HL-60 (cell line): ENCODE data around the gene ATP6AP1.

Experiments
- DNase-seq, 2 experiments: peaks; one replicate each; pipeline ENCODE4 v3.0.0-alpha.2; 2010 to 2020; ENCODE audit warnings: low read depth in 1 of 2, low spot score in 1 of 2
- H3K27ac ChIP-seq: fragments of 250-450 bp; sonication (Bioruptor Pico); replicated peaks from 2 replicates; pipeline ENCODE4 v1.5.1; 2020; ENCODE audit warnings: mild to moderate bottlenecking, moderate library complexity
- H3K27me3 ChIP-seq: fragments of 250-450 bp; sonication (Bioruptor Pico); 2 replicates; pipeline ENCODE4 v1.5.1; 2021; ENCODE audit warnings: mild to moderate bottlenecking, moderate library complexity; ENCODE audit not compliant: insufficient read depth, poor library complexity, severe bottlenecking
- H3K4me3 ChIP-seq: replicated peaks from 2 replicates; pipeline ENCODE4 v1.5.1; 2011; ENCODE audit warnings: mild to moderate bottlenecking, control low read depth, low read length; ENCODE audit not compliant: insufficient read depth
- GABPA ChIP-seq: IDR thresholded peaks from 2 replicates; pipeline ENCODE4 v1.6.1; 2012; ENCODE audit warnings: low read depth
- POLR2AphosphoS5 ChIP-seq: IDR thresholded peaks from 2 replicates; pipeline ENCODE4 v1.6.1; 2012; ENCODE audit warnings: low read depth
- SPI1 ChIP-seq: IDR thresholded peaks from 2 replicates; pipeline ENCODE4 v1.6.1; 2012; ENCODE audit warnings: low read depth, mild to moderate bottlenecking, borderline replicate concordance
- TF ChIP-seq, protein P1 (sequence below): IDR thresholded peaks from one replicate; pipeline ENCODE4 v1.5.1; 2011; ENCODE audit warnings: low read length, control low read depth, inconsistent platforms; ENCODE audit not compliant: insufficient read depth
- TF ChIP-seq, protein P2 (sequence below): IDR thresholded peaks from 2 replicates; pipeline ENCODE4 v1.6.1; 2012; ENCODE audit warnings: low read depth; ENCODE audit not compliant: insufficient replicate concordance

ATP6AP1 gene

DNA sequence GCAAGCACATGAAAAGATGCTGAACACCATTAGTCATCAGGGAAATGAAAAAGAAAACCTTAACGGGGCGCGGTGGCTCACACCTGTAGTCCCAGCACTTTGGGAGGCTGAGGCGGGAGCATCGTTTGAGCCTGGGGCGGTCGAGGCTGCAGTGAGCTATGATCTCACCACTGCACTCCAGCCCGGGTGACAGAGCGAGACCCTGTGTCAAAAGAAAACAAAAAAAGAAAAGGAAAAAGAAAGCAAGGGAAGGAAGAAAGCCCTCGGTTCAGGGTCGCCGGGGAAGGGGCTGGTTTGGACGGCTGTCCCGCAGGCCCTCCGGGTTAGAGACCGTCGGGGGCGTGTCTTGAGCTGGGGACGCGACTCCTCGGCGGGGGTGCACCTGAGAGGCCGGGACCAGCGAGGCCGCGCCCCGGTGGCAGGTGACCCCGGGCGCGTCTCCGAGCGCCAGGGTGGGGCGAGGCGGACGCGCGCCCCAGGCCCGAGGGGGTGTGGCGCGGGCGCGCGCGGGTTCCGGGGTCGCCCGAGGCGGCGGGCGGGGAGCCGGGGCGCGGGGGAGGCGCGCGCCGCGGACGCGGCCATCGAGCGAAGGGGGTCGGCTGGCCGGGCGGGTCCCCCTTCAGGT is 29.1 kb downstream of the ATP6AP1 start:
- Histone ChIP-seq H3K27ac (no peak overlapping the region), H3K27me3 (peaks cover 4% of the 10 kb centered on the region), H3K4me3 (peak overlapping the region; percentile 44)
- no peak for DNase-seq
- TF ChIP-seq, protein P1, sequence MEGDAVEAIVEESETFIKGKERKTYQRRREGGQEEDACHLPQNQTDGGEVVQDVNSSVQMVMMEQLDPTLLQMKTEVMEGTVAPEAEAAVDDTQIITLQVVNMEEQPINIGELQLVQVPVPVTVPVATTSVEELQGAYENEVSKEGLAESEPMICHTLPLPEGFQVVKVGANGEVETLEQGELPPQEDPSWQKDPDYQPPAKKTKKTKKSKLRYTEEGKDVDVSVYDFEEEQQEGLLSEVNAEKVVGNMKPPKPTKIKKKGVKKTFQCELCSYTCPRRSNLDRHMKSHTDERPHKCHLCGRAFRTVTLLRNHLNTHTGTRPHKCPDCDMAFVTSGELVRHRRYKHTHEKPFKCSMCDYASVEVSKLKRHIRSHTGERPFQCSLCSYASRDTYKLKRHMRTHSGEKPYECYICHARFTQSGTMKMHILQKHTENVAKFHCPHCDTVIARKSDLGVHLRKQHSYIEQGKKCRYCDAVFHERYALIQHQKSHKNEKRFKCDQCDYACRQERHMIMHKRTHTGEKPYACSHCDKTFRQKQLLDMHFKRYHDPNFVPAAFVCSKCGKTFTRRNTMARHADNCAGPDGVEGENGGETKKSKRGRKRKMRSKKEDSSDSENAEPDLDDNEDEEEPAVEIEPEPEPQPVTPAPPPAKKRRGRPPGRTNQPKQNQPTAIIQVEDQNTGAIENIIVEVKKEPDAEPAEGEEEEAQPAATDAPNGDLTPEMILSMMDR, result no peak
- TF ChIP-seq, protein P2, sequence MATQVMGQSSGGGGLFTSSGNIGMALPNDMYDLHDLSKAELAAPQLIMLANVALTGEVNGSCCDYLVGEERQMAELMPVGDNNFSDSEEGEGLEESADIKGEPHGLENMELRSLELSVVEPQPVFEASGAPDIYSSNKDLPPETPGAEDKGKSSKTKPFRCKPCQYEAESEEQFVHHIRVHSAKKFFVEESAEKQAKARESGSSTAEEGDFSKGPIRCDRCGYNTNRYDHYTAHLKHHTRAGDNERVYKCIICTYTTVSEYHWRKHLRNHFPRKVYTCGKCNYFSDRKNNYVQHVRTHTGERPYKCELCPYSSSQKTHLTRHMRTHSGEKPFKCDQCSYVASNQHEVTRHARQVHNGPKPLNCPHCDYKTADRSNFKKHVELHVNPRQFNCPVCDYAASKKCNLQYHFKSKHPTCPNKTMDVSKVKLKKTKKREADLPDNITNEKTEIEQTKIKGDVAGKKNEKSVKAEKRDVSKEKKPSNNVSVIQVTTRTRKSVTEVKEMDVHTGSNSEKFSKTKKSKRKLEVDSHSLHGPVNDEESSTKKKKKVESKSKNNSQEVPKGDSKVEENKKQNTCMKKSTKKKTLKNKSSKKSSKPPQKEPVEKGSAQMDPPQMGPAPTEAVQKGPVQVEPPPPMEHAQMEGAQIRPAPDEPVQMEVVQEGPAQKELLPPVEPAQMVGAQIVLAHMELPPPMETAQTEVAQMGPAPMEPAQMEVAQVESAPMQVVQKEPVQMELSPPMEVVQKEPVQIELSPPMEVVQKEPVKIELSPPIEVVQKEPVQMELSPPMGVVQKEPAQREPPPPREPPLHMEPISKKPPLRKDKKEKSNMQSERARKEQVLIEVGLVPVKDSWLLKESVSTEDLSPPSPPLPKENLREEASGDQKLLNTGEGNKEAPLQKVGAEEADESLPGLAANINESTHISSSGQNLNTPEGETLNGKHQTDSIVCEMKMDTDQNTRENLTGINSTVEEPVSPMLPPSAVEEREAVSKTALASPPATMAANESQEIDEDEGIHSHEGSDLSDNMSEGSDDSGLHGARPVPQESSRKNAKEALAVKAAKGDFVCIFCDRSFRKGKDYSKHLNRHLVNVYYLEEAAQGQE, result no peak
- TF ChIP-seq GABPA (no peak), SPI1 (no peak), POLR2AphosphoS5 (no peak)

DNA sequence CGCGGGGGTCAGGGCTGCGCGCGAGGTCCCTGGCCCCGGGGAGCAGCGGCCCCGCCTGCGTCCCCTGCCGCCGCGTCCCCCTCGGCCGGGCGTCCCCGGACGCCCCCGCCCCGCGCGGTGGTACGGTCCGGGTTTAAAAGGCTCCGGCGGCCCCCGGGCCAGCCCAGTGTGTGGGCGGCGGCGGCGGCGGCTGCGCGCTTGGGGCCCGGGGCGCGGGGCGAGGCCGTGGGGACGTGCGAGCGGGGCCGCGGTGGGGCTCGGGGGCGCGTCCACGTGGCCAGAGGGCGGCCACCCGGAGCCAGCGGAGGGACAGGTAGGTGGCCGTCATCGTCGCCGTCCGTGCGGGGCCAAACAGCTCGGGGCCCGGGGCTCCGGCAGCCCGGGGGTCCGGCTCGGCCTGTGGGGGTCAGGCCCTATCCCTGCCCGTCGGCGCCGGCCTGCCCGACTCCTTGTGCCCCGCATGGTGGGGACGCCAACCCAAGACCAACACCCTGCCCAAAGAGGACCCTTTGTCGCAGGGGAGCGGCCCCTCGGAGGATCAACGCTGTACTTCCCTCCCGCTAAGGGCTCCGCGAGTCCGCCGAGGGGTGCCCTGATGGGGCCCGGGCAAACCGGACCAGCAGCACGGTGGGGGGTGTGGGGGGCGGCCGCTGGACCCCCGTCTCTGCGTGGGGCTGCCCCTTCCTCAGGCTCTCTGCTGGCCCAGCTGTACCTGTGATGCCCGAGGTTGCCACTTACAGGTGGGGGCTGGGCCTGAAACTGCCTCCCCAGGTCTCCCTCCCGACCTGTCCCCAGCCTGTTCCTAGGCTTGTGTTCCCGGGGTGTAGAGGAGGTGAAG is 29.9 kb downstream of the ATP6AP1 start, which contains the start of gene PLXNA3:
Gene PLXNA3 (plus strand): TSS at position 166 of the 838 bp plus-strand sequence. CDS start 1,903 bp downstream, outside the sequence.
- DNase-seq, result no peak
- H3K27me3 ChIP-seq, result peaks cover 4% of the 10 kb centered on the region
- no peak within 1 kb of the TSS for H3K27ac ChIP-seq
- TF ChIP-seq, protein P2, result no peak
- TF ChIP-seq GABPA (no peak), SPI1 (no peak), POLR2AphosphoS5 (no peak)
- TF ChIP-seq, protein P1, result no peak
- peak within 1 kb of the TSS; percentile 44 for H3K4me3 ChIP-seq

DNA sequence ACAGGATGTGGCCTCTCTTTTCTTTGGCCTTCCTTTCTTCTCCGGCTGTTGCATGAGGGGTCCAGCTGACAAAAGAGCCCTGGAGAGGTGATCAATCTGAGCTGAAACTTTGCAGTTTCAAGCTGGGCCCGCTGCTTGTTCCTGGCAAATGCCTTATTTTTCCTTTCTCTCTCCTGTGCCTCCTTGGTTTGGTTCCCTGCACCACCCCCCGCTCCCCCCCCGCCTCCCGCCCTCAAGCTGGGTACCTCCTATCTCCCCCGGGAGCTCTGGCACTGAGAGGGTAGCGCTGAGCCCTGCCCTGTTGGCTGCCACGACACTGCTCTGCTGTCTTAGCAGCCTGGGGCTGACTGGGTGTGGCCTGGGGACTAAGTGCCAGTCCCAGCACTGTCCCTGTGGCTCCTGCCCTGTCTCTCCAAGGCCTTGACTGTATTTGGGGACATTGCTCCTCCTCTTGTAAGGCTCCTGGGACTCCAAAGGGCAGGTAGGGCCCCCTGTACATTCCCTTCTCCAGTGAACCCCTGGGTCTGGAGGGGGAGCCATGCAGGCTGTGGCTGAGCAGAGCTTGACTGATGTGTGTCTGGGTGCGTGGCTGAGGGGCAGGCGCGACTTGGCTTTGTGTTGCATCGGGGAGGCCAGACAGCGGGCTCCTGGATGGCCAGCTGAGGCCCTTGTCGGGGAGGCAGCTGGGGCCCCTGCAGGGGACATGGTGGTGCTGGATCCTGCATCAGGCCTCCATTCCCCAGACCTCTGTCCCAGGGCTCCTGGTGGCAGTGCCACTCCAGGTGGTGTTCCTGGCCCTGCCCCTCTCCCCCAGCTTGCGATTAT is 30.7 kb downstream of the ATP6AP1 start:
- DNase-seq, result no peak
- TF ChIP-seq GABPA, result no peak
- H3K4me3 ChIP-seq, result no peak overlapping the region
- peaks cover 4% of the 10 kb centered on the region for H3K27me3 ChIP-seq
- H3K27ac ChIP-seq, result no peak overlapping the region

DNA sequence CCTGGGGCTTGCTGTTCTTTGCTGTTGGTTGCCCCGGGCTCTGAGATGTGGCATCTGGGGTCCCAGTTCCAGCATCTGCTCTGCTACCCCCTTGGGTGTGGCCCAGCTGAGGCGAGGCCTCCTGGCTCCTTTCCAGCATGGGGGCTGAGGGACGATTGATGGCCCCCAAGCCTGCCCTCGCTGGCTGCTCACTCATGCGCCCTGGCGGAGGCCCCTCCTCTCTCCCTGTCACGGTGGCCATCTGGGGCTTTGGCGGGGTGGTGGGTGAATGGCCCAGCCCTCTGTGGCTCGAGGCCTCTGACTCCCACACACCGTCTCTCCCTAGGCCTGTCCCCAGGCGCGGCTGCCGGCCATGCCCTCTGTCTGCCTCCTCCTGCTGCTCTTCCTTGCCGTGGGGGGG is 31.4 kb downstream of the ATP6AP1 start:
- no peak for DNase-seq
- no peak for TF ChIP-seq SPI1
- no peak for TF ChIP-seq GABPA
- TF ChIP-seq POLR2AphosphoS5, result no peak
- TF ChIP-seq, protein P2, result no peak
- TF ChIP-seq, protein P1, result no peak
- Histone ChIP-seq H3K4me3 (no peak overlapping the region), H3K27me3 (peaks cover 4% of the 10 kb centered on the region), H3K27ac (no peak overlapping the region)
